ENCODE measurements around the gene RYR1.

The RYR1 gene

GRCh38 chr19:38451036-38451435 lies 17.5 kb downstream of the RYR1 start:
- TF ChIP-seq SUZ12 (IDR thresholded peaks at IDR 0.05; ENCODE audit: extremely low read depth, insufficient read depth, insufficient read length), result no peak
- TF ChIP-seq ZNF274 (IDR thresholded peaks at IDR 0.05; ENCODE audit: low read depth, low read length), result no peak
- no peak for TF ChIP-seq YY1 (IDR thresholded peaks at IDR 0.05; ENCODE audit: insufficient read depth, insufficient read length)
- DNase-seq (ENCODE audit: low read depth, low spot score), result no peak
- no peaks in the 10 kb centered on the region for H3K36me3 ChIP-seq (ENCODE audit: insufficient read depth, insufficient read length, low read length)
- no peaks in the 10 kb centered on the region for H3K9me3 ChIP-seq (ENCODE audit: insufficient read depth, low read length)
- H3K9ac ChIP-seq (ENCODE audit: insufficient read length, low read depth), result no peak overlapping the region
- no peaks in the 10 kb centered on the region for H3K27me3 ChIP-seq (ENCODE audit: insufficient read depth, insufficient read length)
- H3K4me3 ChIP-seq (ENCODE audit: insufficient read length, low read depth), result no peak overlapping the region
- peaks cover 3% of the 10 kb centered on the region for H3K4me1 ChIP-seq (ENCODE audit: insufficient read depth, insufficient read length)

- H3K27me3 ChIP-seq (ENCODE audit: insufficient read depth, insufficient read length), result no peaks in the 10 kb centered on the region
- H3K9me3 ChIP-seq (ENCODE audit: insufficient read depth, low read length), result no peaks in the 10 kb centered on the region
- H3K4me3 ChIP-seq (ENCODE audit: insufficient read length, low read depth), result no peak overlapping the region
- H3K36me3 ChIP-seq (ENCODE audit: insufficient read depth, insufficient read length, low read length), result no peaks in the 10 kb centered on the region
- no peak overlapping the region for H3K9ac ChIP-seq (ENCODE audit: insufficient read length, low read depth)
- peaks cover 3% of the 10 kb centered on the region for H3K4me1 ChIP-seq (ENCODE audit: insufficient read depth, insufficient read length)
- TF ChIP-seq ZNF274 (IDR thresholded peaks at IDR 0.05; ENCODE audit: low read depth, low read length), result no peak
- no peak for TF ChIP-seq SUZ12 (IDR thresholded peaks at IDR 0.05; ENCODE audit: extremely low read depth, insufficient read depth, insufficient read length)
- TF ChIP-seq YY1 (IDR thresholded peaks at IDR 0.05; ENCODE audit: insufficient read depth, insufficient read length), result no peak
- no peak for DNase-seq (ENCODE audit: low read depth, low spot score)
These were observed 18.1 kb downstream of the RYR1 start for GRCh38 chr19:38451629-38452028.

GRCh38 chr19:38452430-38453366 lies 19.2 kb downstream of the RYR1 start:
- DNase-seq (ENCODE audit: low read depth, low spot score), result no peak
- H3K27me3 ChIP-seq (ENCODE audit: insufficient read depth, insufficient read length), result no peaks in the 10 kb centered on the region
- H3K9me3 ChIP-seq (ENCODE audit: insufficient read depth, low read length), result no peaks in the 10 kb centered on the region
- H3K36me3 ChIP-seq (ENCODE audit: insufficient read depth, insufficient read length, low read length), result no peaks in the 10 kb centered on the region
- TF ChIP-seq YY1 (IDR thresholded peaks at IDR 0.05; ENCODE audit: insufficient read depth, insufficient read length) (no peak), ZNF274 (IDR thresholded peaks at IDR 0.05; ENCODE audit: low read depth, low read length) (no peak)
- no peak overlapping the region for H3K4me3 ChIP-seq (ENCODE audit: insufficient read length, low read depth)
- H3K4me1 ChIP-seq (ENCODE audit: insufficient read depth, insufficient read length), result peaks cover 3% of the 10 kb centered on the region
- H3K9ac ChIP-seq (ENCODE audit: insufficient read length, low read depth), result no peak overlapping the region

GRCh38 chr19:38453596-38453995 lies 20.1 kb downstream of the RYR1 start:
- H3K36me3 ChIP-seq (ENCODE audit: insufficient read depth, insufficient read length, low read length), result no peaks in the 10 kb centered on the region

GRCh38 chr19:38455031-38455430 lies 21.5 kb downstream of the RYR1 start:
- TF ChIP-seq ZNF274 (IDR thresholded peaks at IDR 0.05; ENCODE audit: low read depth, low read length), result no peak
- TF ChIP-seq YY1 (IDR thresholded peaks at IDR 0.05; ENCODE audit: insufficient read depth, insufficient read length), result no peak
- TF ChIP-seq SUZ12 (IDR thresholded peaks at IDR 0.05; ENCODE audit: extremely low read depth, insufficient read depth, insufficient read length), result no peak
- no peaks in the 10 kb centered on the region for H3K27me3 ChIP-seq (ENCODE audit: insufficient read depth, insufficient read length)
- H3K4me1 ChIP-seq (ENCODE audit: insufficient read depth, insufficient read length), result peaks cover 3% of the 10 kb centered on the region
- H3K9ac ChIP-seq (ENCODE audit: insufficient read length, low read depth), result no peak overlapping the region
- no peaks in the 10 kb centered on the region for H3K36me3 ChIP-seq (ENCODE audit: insufficient read depth, insufficient read length, low read length)
- no peak overlapping the region for H3K4me3 ChIP-seq (ENCODE audit: insufficient read length, low read depth)
- no peak for DNase-seq (ENCODE audit: low read depth, low spot score)
- H3K9me3 ChIP-seq (ENCODE audit: insufficient read depth, low read length), result no peaks in the 10 kb centered on the region

More at GRCh38 chr19:38453596-38453995, 20.1 kb downstream of the RYR1 start:
- Histone ChIP-seq H3K4me1 (ENCODE audit: insufficient read depth, insufficient read length) (peaks cover 3% of the 10 kb centered on the region), H3K27me3 (ENCODE audit: insufficient read depth, insufficient read length) (no peaks in the 10 kb centered on the region), H3K4me3 (ENCODE audit: insufficient read length, low read depth) (no peak overlapping the region), H3K9me3 (ENCODE audit: insufficient read depth, low read length) (no peaks in the 10 kb centered on the region), H3K9ac (ENCODE audit: insufficient read length, low read depth) (no peak overlapping the region)
- no peak for TF ChIP-seq ZNF274 (IDR thresholded peaks at IDR 0.05; ENCODE audit: low read depth, low read length)
- TF ChIP-seq YY1 (IDR thresholded peaks at IDR 0.05; ENCODE audit: insufficient read depth, insufficient read length), result no peak
- TF ChIP-seq SUZ12 (IDR thresholded peaks at IDR 0.05; ENCODE audit: extremely low read depth, insufficient read depth, insufficient read length), result no peak
- no peak for DNase-seq (ENCODE audit: low read depth, low spot score)

DNA sequence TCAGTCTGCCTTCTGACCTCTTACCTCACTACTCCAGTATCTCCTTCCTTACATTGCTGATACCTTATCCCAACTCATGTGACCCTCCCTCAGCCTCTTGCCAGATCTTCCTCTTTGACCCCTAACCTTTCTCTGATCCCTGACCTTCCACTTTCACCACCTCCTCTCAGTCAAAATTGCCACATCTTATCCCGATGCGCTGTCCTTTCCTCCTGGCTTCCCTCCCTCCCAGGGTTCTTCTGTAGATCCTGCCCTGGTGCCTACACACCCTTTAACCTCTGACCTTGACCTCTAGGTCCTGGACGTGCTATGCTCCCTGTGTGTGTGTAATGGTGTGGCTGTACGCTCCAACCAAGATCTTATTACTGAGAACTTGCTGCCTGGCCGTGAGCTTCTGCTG lies 23.7 kb downstream of the RYR1 start:
- Histone ChIP-seq H3K4me1 (ENCODE audit: insufficient read depth, insufficient read length) (peaks cover 3% of the 10 kb centered on the region), H3K9me3 (ENCODE audit: insufficient read depth, low read length) (no peaks in the 10 kb centered on the region), H3K4me3 (ENCODE audit: insufficient read length, low read depth) (no peak overlapping the region), H3K9ac (ENCODE audit: insufficient read length, low read depth) (no peak overlapping the region), H3K36me3 (ENCODE audit: insufficient read depth, insufficient read length, low read length) (no peaks in the 10 kb centered on the region), H3K27me3 (ENCODE audit: insufficient read depth, insufficient read length) (no peaks in the 10 kb centered on the region)
- TF ChIP-seq ZNF274 (IDR thresholded peaks at IDR 0.05; ENCODE audit: low read depth, low read length) (no peak), SUZ12 (IDR thresholded peaks at IDR 0.05; ENCODE audit: extremely low read depth, insufficient read depth, insufficient read length) (no peak), YY1 (IDR thresholded peaks at IDR 0.05; ENCODE audit: insufficient read depth, insufficient read length) (no peak)
- DNase-seq (ENCODE audit: low read depth, low spot score), result no peak

- H3K27me3 ChIP-seq (ENCODE audit: insufficient read depth, insufficient read length), result no peaks in the 10 kb centered on the region
- no peak overlapping the region for H3K4me3 ChIP-seq (ENCODE audit: insufficient read length, low read depth)
- no peak overlapping the region for H3K9ac ChIP-seq (ENCODE audit: insufficient read length, low read depth)
- no peaks in the 10 kb centered on the region for H3K36me3 ChIP-seq (ENCODE audit: insufficient read depth, insufficient read length, low read length)
- H3K4me1 ChIP-seq (ENCODE audit: insufficient read depth, insufficient read length), result no peaks in the 10 kb centered on the region
- no peaks in the 10 kb centered on the region for H3K9me3 ChIP-seq (ENCODE audit: insufficient read depth, low read length)
- TF ChIP-seq SUZ12 (IDR thresholded peaks at IDR 0.05; ENCODE audit: extremely low read depth, insufficient read depth, insufficient read length) (no peak), ZNF274 (IDR thresholded peaks at IDR 0.05; ENCODE audit: low read depth, low read length) (no peak), YY1 (IDR thresholded peaks at IDR 0.05; ENCODE audit: insufficient read depth, insufficient read length) (no peak)
- no peak for DNase-seq (ENCODE audit: low read depth, low spot score)
These were observed 24.4 kb downstream of the RYR1 start for GRCh38 chr19:38457690-38458405.

All from NT2/D1 (cell line).